MG63 (cell line): ENCODE results near the gene RPRD2. TPM values are rescaled to one million over a fixed set of nuclear protein-coding genes. Genes with fewer than 3 reads are reported as not detected.
"Not testable (repeated sequence)": the region's sequence is repeated elsewhere in the genome, so short reads cannot be mapped to it uniquely, and the experiment has no call there.

ENCODE experiments used
- DNase-seq: peaks from one replicate; pipeline ENCODE4 v3.0.0-alpha.2; 2020
- H3K27me3 ChIP-seq: fragments of 250-450 bp; sonication (Bioruptor Pico); 2 replicates; pipeline ENCODE4 v1.5.1; 2020; ENCODE audit warnings: mild to moderate bottlenecking, moderate library complexity
- H3K36me3 ChIP-seq: fragments of 250-450 bp; sonication (Bioruptor Pico); 2 replicates; pipeline ENCODE4 v1.5.1; 2020; ENCODE audit warnings: mild to moderate bottlenecking, moderate library complexity
- H3K4me3 ChIP-seq: fragments of 250-450 bp; sonication (Bioruptor Pico); 2 replicates; pipeline ENCODE4 v1.5.1; 2020; ENCODE audit warnings: mild to moderate bottlenecking, moderate library complexity
- H3K9me3 ChIP-seq: fragments of 250-450 bp; sonication (Bioruptor Pico); 2 replicates; pipeline ENCODE4 v1.5.1; 2020; ENCODE audit warnings: mild to moderate bottlenecking, moderate library complexity
- total RNA-seq: library from RNA; depleted of rRNA; stranded (reverse); fragments of >200 nt; shearing (Covaris generic); gene quantifications from 2 replicates; pipeline ENCODE4 v1.2.3, GENCODE V29; 2014; ENCODE audit warnings: low replicate concordance

The RPRD2 gene
- total RNA-seq, 1 experiment from 2014 or later, result 2.5 TPM

DNA sequence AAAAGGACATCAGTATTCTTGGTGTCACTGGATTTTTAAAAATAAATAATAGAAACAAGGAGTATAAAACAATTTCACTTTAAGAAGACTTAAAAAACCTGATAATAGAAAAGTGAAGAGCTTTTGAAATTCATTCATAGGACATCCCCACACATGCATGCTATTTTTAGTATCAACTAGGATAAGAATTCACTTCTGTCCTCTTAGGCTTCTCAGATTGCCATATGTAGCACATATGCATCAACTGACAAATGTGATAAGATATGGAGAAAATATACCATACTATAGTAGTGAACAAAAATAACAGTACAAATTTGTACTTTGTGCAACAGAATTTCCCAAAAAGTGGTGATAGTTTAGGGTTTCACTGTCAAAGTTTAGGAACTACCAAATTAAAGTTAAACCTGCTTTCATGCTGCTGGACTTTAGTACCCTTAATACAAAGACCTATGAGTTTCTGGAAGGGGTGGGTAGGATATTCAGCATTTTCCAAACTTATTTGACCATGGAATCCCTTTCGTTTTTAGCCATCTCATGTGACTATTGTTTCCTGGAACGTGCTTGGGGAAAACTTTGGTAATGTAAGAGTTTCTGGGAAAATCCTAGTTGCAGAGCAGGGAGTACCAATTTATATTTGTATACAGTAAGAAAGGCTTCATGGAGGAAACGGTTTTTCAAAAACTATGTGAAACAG lies 19.8 kb downstream of the RPRD2 start:
- Histone ChIP-seq H3K36me3 (0 out of 2 replicates have a peak, but pooled peaks cover 2% of the 10 kb centered on the region), H3K9me3 (no peaks in the 10 kb centered on the region)
- no peak for DNase-seq

DNA sequence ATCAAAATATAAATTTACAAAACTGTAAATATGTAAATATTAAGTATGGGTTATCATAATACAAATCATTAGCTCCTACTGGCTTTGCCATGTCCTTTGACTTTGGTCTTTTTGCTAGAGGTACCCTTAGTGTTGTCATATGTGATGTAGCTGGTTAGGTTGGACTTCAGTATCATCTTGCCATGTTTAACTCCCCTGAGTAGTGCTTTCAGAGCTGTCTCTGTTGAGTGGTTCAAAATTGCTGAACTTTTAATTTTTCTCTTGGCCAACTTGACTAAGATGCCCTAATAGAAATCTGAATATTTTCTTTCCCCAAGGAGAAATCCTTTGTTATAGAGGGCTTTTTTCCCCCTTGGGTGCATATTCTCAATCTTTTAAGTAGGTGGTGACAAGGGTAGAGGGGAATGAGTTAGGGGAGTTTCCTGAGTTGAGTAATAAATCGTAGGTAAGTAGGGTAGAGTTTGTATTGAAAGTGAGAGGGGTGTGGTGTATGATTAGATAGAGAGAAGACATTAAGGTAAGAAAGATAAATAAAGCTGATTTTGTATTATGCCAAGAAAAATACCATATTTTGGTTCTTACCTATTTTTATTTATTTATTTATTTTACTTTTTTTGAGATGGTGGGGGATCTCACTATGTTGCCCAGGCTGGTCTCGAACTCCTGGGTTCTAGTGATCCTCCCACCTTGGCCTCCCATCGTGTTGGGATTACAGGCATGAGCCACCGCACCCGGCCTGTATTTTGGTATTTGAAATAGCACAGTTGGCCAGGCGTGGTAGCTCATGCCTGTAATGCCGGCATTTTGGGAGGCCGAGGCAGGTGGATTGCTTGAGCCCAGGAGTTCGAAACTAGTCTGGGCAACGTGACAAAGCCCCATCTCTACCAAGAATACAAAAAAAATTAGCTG lies 21.8 kb downstream of the RPRD2 start:
- H3K9me3 ChIP-seq, result no peaks in the 10 kb centered on the region
- DNase-seq, result no peak
- H3K4me3 ChIP-seq, result no peak overlapping the region
- H3K36me3 ChIP-seq, result 0 out of 2 replicates have a peak, but pooled peaks cover 2% of the 10 kb centered on the region
- H3K27me3 ChIP-seq, result no peaks in the 10 kb centered on the region

More for the DNA sequence above, 19.8 kb downstream of the RPRD2 start:
- Histone ChIP-seq H3K4me3 (no peak overlapping the region), H3K27me3 (no peaks in the 10 kb centered on the region)

DNA sequence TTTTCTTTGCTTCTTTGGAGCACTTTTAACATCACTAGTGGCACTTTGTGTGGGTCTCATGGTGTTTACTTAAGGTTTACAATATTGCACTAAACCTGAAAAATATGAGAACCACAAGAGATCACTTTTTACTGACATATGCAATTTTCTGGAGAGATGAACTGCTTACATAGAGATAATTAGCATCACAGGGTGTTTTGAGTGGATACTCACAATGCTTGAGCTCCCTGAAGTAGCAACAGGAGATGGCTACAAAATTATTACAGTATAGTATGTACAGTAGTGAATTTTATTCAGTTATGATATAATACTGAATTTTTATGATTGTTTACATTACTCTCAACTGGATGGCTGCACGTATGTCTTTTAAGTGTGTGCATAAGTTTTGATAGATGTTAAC lies 22.6 kb downstream of the RPRD2 start:
- Histone ChIP-seq H3K9me3 (no peaks in the 10 kb centered on the region), H3K27me3 (no peaks in the 10 kb centered on the region), H3K4me3 (no peak overlapping the region), H3K36me3 (0 out of 2 replicates have a peak, but pooled peaks cover 2% of the 10 kb centered on the region)
- DNase-seq, result no peak

DNA sequence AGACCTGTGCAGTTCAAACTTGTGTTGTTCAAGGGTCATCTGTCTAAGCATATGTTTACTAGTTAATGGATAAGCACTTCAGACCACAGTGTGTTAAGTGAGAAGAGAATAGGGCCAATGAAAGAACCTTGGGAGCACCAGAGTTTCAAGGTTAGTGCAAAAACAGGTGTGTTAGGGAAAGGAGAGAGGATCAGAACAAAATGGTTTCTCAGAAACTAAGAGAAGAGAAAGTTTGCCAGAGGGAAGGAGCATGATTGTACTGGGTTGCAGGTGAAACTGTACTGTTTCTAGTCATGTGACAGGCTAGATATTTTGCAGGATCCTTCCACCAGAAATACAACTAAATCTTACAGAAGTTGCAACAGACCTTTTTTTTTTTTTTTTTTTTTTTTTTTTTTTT lies 23.3 kb downstream of the RPRD2 start:
- Histone ChIP-seq H3K27me3 (no peaks in the 10 kb centered on the region), H3K4me3 (no peak overlapping the region), H3K36me3 (0 out of 2 replicates have a peak, but pooled peaks cover 2% of the 10 kb centered on the region), H3K9me3 (no peaks in the 10 kb centered on the region)
- no peak for DNase-seq

DNA sequence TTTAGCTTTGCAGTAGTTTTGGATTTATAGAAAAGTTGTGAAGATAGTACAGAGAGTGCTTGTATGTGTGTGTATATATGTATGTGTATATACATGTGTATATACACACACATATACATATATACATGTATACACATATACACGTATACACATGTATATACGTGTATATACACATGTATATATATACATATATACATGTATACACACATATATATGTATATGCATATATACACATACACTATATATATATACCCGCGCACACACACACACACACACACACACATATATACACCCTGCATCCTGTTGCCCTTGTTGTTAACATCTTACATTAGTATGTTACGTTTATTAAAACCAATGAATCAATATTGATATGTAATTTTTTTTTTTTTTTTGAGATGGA lies 24.3 kb downstream of the RPRD2 start:
- no peaks in the 10 kb centered on the region for H3K36me3 ChIP-seq
- H3K9me3 ChIP-seq, result no peaks in the 10 kb centered on the region
- DNase-seq, result no peak
- H3K27me3 ChIP-seq, result no peaks in the 10 kb centered on the region
- no peak overlapping the region for H3K4me3 ChIP-seq

DNA sequence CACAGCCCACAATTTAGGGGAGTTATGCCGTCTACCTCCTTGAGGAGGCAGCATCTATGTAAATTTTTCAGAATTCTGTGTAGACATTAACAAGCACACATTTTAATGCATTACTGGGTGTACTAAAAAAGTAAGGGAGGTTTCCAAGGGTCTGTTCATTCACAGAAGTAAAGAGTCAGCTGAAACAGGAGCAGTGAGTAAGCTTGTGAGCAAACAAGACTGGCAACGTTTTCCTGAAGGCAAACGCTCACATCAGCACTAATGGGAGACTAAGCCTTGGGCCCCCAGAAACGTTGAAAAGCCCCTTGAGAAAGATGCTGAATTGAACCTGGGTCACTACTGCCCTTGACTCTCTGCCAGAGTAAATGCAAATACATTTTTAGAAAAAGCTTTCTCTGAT lies 25.7 kb downstream of the RPRD2 start:
- Histone ChIP-seq H3K36me3 (no peaks in the 10 kb centered on the region), H3K4me3 (no peak overlapping the region), H3K9me3 (no peaks in the 10 kb centered on the region), H3K27me3 (no peaks in the 10 kb centered on the region)
- DNase-seq, result no peak

DNA sequence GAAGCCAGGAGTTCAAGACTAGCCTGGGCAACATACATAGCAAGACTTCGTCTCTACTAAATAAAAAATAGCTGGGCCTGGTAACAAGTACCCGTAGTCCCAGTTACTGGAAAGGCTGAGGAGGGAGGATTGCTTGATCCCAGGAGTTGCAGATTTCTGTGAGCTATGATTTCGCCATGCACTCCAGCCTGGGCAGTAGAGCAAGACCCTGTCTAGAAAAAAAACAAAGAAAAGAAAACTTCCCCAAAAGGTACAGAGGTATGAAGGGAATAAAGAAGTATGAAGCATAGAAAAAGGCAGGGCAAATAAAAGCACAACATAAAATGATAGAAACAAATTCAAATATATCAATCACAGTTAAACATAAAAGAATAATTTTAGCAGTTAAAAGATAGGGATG lies 28.7 kb downstream of the RPRD2 start:
- H3K27me3 ChIP-seq, result no peaks in the 10 kb centered on the region
- no peak for DNase-seq
- peaks cover 16% of the 10 kb centered on the region for H3K36me3 ChIP-seq
- peaks cover 4% of the 10 kb centered on the region for H3K9me3 ChIP-seq
- H3K4me3 ChIP-seq, result no peak overlapping the region

DNA sequence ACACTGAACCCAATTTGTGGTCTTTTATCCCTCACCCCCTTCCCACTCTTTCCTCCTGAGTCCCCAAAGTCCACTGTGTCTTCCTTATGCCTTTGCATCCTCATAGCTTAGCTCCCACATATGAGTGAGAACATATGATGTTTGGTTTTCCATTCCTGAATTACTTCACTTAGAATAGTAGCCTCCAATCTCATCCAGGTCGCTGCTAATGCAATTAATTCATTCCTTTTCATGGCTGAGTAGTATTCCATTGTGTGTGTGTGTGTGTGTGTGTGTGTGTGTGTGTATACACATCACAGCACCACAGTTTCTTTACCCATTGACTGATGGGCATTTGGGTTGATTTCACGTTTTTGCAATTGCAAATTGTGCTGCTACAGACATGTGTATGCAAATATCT lies 31.2 kb downstream of the RPRD2 start:
- not testable (repeated sequence) for DNase-seq, H3K4me3 ChIP-seq, H3K27me3 ChIP-seq, H3K9me3 ChIP-seq
- peaks cover 22% of the 10 kb centered on the region for H3K36me3 ChIP-seq

DNA sequence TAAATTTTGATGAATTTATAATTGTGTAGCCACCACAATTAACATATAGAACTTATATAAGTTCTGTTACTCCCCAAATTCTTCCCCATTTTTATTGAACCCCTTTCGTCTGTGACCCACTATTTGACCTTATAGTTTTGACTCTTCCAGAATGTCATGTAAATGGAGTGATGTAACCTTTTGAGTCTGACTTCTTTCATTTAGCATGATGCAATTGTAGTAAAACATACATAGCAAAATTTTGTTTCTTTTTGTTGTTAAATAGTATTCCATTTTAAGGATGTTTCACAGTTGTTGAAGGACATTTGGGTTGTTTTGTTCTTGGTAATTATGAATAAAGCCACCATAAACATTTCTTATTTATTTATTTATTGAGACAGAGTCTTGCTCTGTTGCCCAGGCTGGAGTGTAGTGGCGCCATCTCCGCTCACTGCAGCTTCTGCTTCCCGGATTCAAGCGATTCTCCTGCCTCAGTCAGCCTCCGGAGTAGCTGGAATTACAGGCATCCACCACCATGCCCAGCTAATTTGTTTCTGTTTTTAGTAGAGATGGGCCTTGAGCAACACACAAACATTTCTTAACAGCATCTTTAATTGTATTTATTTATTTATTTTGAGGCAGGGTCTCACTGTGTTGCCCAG lies 33.6 kb downstream of the RPRD2 start:
- DNase-seq, result no peak
- Histone ChIP-seq H3K27me3 (no peaks in the 10 kb centered on the region), H3K4me3 (no peak overlapping the region), H3K9me3 (peaks cover 7% of the 10 kb centered on the region), H3K36me3 (peaks cover 22% of the 10 kb centered on the region)

DNA sequence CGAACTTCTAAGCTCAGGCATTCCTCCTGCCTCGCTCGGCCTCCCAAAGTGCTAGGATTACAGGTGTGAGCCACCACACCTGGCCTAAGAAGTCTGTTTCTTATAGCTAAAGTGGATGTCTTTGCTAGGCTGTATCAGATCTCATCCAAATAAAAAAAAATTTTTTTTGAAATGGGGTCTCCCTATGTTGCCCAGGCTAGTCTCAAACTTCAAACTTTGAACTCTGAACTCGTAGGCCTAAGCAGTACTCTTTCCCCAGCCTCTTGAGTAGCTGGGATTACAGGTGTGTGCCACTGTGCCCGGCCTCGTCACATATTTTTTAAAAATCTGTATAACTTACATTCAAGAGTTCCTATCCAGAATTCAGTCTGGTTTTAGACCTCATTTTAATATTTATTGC lies 40.5 kb downstream of the RPRD2 start:
- H3K36me3 ChIP-seq, result no peaks in the 10 kb centered on the region
- no peak for DNase-seq
- no peaks in the 10 kb centered on the region for H3K9me3 ChIP-seq
- no peak overlapping the region for H3K4me3 ChIP-seq
- H3K27me3 ChIP-seq, result no peaks in the 10 kb centered on the region

DNA sequence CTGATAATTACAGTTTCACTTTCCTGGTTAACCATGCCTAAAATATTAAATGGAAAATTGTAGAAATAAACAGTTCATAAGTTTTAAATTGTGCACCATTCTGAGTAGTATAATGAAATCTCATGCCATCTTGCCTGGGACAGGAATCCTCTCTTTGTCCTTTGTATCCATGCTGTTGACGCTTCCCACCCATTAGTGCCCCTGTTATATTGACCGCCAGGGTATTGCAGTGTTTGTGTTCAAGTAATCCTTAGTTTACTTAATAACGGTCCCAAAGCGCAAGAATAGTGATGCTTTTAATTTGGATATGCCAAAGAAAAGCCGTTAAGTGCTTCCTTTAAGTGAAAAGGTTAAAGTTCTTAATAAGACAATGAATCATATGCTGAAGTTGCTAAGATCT lies 41.7 kb downstream of the RPRD2 start:
- H3K4me3 ChIP-seq, result no peak overlapping the region
- no peak for DNase-seq

DNA sequence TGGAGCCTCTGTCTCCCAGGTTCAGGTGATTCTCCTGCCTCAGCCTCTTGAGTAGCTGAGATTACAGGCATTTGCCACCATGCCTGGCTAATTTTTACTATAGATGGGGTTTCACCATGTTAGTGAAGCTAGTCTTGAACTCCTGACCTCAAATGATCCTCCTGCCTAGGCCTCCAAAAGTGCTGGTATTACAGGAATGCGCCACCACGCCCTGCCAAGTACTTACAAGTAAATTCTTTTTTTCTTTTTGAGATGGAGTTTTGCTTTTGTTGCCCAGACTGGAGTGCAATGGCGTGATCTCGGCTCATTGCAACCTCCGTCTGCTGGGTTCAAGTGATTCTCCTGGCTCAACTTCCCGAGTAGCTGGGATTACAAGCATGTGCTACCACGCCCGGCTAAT lies 42.5 kb downstream of the RPRD2 start:
- no peaks in the 10 kb centered on the region for H3K27me3 ChIP-seq
- no peaks in the 10 kb centered on the region for H3K9me3 ChIP-seq
- H3K36me3 ChIP-seq, result no peaks in the 10 kb centered on the region
- no peak overlapping the region for H3K4me3 ChIP-seq
- peak; percentile 25 for DNase-seq

More for the DNA sequence above, 41.7 kb downstream of the RPRD2 start:
- no peaks in the 10 kb centered on the region for H3K36me3 ChIP-seq
- no peaks in the 10 kb centered on the region for H3K27me3 ChIP-seq
- no peaks in the 10 kb centered on the region for H3K9me3 ChIP-seq

DNA sequence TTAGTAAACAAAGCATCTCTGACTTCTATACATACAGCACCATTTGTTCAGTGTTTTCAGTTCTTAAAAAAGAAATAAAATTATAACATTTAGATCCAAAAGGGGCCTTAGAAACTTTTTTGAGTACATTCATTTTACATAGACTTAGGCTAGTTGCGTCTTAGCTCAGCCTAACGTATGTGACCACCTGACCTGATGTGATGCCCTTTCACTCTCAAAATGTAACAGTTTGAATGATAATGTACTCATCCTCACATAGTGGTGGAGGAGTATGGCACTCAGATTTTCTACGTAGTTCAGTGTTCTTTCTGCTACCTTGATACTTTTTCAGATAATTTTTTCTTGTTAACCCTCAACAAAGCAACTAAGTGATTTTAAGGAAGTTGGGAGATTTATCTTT lies 43.4 kb downstream of the RPRD2 start:
- Histone ChIP-seq H3K4me3 (no peak overlapping the region), H3K27me3 (no peaks in the 10 kb centered on the region)
- no peak for DNase-seq

DNA sequence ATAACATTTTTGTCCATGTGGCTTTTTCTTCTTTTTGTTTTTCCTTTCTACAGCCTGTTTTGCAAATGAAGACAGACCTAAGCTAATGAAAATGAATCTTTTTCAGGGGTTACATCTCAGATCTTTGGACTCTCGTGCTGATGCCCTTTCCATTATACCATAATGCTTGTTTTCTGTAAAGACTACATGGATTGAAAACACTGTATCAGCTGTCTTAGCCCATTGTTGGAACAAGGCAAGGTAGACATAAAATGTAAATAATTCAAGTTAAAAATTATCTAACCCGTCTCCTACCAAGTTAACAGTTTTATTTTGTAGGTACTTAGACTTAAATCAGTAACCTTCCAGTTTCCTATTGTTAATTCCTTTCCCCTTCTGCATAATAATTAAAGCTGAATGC lies 44.9 kb downstream of the RPRD2 start:
- DNase-seq, result no peak
- H3K27me3 ChIP-seq, result no peaks in the 10 kb centered on the region
- H3K4me3 ChIP-seq, result no peak overlapping the region
- H3K36me3 ChIP-seq, result no peaks in the 10 kb centered on the region
- H3K9me3 ChIP-seq, result no peaks in the 10 kb centered on the region

More for the DNA sequence above, 43.4 kb downstream of the RPRD2 start:
- Histone ChIP-seq H3K36me3 (no peaks in the 10 kb centered on the region), H3K9me3 (no peaks in the 10 kb centered on the region)

DNA sequence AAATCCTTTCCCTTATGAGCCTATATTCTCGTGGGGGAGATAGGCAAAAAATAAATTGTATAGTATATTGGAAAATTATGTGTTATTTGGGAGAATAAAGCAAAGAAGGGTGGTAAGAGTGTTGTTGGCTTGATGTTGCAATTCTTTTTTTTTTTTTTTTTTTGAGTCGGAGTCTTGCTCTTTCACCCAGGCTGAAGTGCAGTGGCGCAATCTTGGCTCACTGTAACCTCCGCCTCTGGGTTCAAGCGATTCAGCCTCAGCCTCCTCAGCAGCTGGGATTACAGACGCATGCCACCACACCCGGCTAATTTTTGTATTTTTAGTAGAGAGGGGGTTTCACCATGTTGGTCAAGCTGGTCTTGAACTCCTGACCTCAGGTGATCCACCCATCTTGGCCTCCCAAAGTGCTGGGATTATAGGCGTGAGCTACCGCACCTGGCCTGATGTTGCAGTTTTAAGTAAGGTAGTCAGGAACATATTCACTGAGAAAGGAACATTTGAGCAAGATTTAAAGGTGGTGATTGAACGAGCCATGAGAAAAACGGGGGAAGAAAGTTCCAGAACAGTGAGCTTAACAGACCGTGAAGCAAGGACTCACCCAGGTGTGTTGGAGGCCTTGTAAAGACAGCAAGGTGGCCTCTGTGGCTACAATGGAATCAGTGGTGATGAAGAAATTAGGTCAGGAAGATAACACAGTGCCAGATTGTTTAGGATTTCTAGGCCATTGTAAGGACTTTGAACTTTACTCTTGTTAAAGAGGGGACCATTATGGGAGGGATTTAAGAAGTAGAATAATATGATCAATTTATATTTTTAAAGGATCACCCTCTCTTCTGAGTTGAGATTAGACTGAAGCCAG lies 45.8 kb downstream of the RPRD2 start:
- no peaks in the 10 kb centered on the region for H3K27me3 ChIP-seq
- no peaks in the 10 kb centered on the region for H3K36me3 ChIP-seq
- no peak overlapping the region for H3K4me3 ChIP-seq
- no peaks in the 10 kb centered on the region for H3K9me3 ChIP-seq
- DNase-seq, result no peak

DNA sequence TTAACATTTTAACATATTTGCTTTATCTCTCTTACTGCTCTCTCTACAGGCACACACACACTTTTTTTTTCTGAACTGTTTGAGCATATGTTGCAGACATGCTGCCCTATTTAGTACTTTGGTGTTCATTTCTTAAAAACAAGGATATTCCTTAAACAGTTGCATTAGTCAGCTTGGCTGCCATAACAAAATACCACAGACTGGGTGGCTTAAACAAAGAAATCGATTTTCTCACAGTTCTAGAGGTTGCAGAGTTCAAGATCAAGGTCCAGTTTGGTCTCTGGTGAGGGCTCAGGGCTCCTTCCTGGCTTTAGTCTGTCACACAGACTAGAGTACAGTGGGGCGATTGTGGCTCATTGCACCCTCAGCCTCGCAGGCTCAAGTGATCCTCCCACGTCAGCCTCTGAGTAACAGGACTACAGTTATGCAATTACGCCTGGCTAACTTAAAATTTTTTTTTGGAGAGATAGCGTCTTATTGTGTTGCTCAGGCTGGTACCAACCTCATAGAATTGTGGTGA lies 46.7 kb downstream of the RPRD2 start:
- no peaks in the 10 kb centered on the region for H3K27me3 ChIP-seq
- DNase-seq, result peak; percentile 13
- no peaks in the 10 kb centered on the region for H3K9me3 ChIP-seq
- H3K4me3 ChIP-seq, result no peak overlapping the region
- H3K36me3 ChIP-seq, result no peaks in the 10 kb centered on the region
